GM19035 (cell line): ENCODE results near the gene PANK4.

ENCODE experiments used
- ATAC-seq: cut with Tn5 transposase; IDR thresholded peaks from one replicate; pipeline ENCODE4 v1.9.1; 2021; ENCODE audit not compliant: unreplicated experiment

PANK4 gene

GRCh38 chr1:2545754-2546514, 19.5 kb upstream of the PANK4 start:
- ATAC-seq: peak; percentile 36

GRCh38 chr1:2544875-2545640, 18.7 kb upstream of the PANK4 start:
- no peak for ATAC-seq

GRCh38 chr1:2544093-2544874, 17.9 kb upstream of the PANK4 start:
- no peak for ATAC-seq

- ATAC-seq: no peak
Measured at GRCh38 chr1:2543543-2544092, 17.2 kb upstream of the PANK4 start.

GRCh38 chr1:2542246-2542915, 16.0 kb upstream of the PANK4 start:
- no peak for ATAC-seq

- no peak for ATAC-seq
Measured at GRCh38 chr1:2541619-2542245, 15.3 kb upstream of the PANK4 start.

- no peak for ATAC-seq
Measured at GRCh38 chr1:2540816-2541492, 14.6 kb upstream of the PANK4 start.

- ATAC-seq: no peak
Measured at GRCh38 chr1:2539312-2539907, 13.0 kb upstream of the PANK4 start.

GRCh38 chr1:2538872-2539271, 12.5 kb upstream of the PANK4 start:
- ATAC-seq: no peak

- ATAC-seq: no peak
Measured at GRCh38 chr1:2538376-2538775, 12.0 kb upstream of the PANK4 start.

- no peak for ATAC-seq
Measured at GRCh38 chr1:2537784-2538115, 11.4 kb upstream of the PANK4 start.

- no peak for ATAC-seq
Measured at GRCh38 chr1:2535981-2536380, 9.6 kb upstream of the PANK4 start.

- no peak for ATAC-seq
Measured at GRCh38 chr1:2535455-2535854, 9.1 kb upstream of the PANK4 start.

- ATAC-seq: no peak
Measured at GRCh38 chr1:2534687-2535441, 8.5 kb upstream of the PANK4 start.

GRCh38 chr1:2534315-2534686, 7.9 kb upstream of the PANK4 start:
- ATAC-seq: no peak

- ATAC-seq: no peak
Measured at GRCh38 chr1:2533365-2533764, 7.0 kb upstream of the PANK4 start.

GRCh38 chr1:2532485-2533160, 6.2 kb upstream of the PANK4 start:
- ATAC-seq: no peak
